IMR-90 (cell line): Measurements from ENCODE around the gene ADRB2. TPM values are rescaled to one million over a fixed set of nuclear protein-coding genes. Genes with fewer than 3 reads are reported as not detected.

Experiments
- ATAC-seq: fragments of 200-7000 bp; cut with Tn5 transposase; 2 replicates; pipeline ENCODE4 v1.9.1; 2020; ENCODE audit warnings: low read depth, mild to moderate bottlenecking, moderate library complexity
- BruUV-seq: library from RNA; stranded (reverse); fragments of 400-500 nt; replicated peaks from 2 replicates; lab custom pipeline; 2021; lab: Mats Ljungman, UMichigan
- CTCF ChIA-PET: fragments of 300-600 bp; formaldehyde crosslinking; extraction: SDS; loops from one replicate; lab custom pipeline; 2021; ENCODE audit warnings: antibody characterized with exemption; lab: Yijun Ruan, JAX
- POLR2A ChIA-PET: fragments of 300-600 bp; sonication (Branson Sonifier 250); formaldehyde crosslinking; loops from one replicate; lab custom pipeline; 2022; ENCODE audit warnings: antibody characterized with exemption; ENCODE audit not compliant: unreplicated experiment; lab: Charles Lee
- DNase-seq: peaks from one replicate; pipeline ENCODE4 v3.0.0; 2013
- H2AFZ ChIP-seq: replicated peaks from 2 replicates; pipeline ENCODE3; 2013; ENCODE audit warnings: low read length, mild to moderate bottlenecking; ENCODE audit not compliant: poor library complexity
- H2AK5ac ChIP-seq: 2 replicates; pipeline ENCODE4 v1.6.1; 2013; ENCODE audit warnings: low read depth, low read length, inconsistent platforms
- H2AK9ac ChIP-seq: replicated peaks from 2 replicates; pipeline ENCODE3; 2013; ENCODE audit warnings: mild to moderate bottlenecking, low read depth, low read length, moderate library complexity; ENCODE audit not compliant: poor library complexity
- H2BK120ac ChIP-seq: 2 replicates; pipeline ENCODE4 v1.6.1; 2013; ENCODE audit warnings: low read depth, low read length, inconsistent platforms
- H2BK15ac ChIP-seq: 3 replicates; pipeline ENCODE4 v1.6.1; 2013; ENCODE audit warnings: low read depth, low read length, inconsistent platforms
- H2BK20ac ChIP-seq: 2 replicates; pipeline ENCODE4 v1.6.1; 2013; ENCODE audit warnings: low read depth, mild to moderate bottlenecking, inconsistent platforms, low read length, moderate library complexity
- H2BK5ac ChIP-seq: 2 replicates; pipeline ENCODE4 v1.6.1; 2013; ENCODE audit warnings: mild to moderate bottlenecking, low read depth, low read length, inconsistent platforms; ENCODE audit not compliant: poor library complexity, severe bottlenecking
- H3K14ac ChIP-seq: replicated peaks from 2 replicates; pipeline ENCODE4 v1.6.1; 2013; ENCODE audit warnings: low read depth, low read length, inconsistent platforms
- H3K18ac ChIP-seq: 2 replicates; pipeline ENCODE4 v1.6.1; 2013; ENCODE audit warnings: low read depth, low read length, control low read depth
- H3K23ac ChIP-seq: 2 replicates; pipeline ENCODE4 v1.6.1; 2013; ENCODE audit warnings: low read depth, low read length, inconsistent platforms
- H3K27ac ChIP-seq: 2 replicates; pipeline ENCODE4 v1.5.1; 2013; ENCODE audit warnings: mild to moderate bottlenecking, control low read depth, low read length; ENCODE audit not compliant: insufficient read depth
- H3K27me3 ChIP-seq: 2 replicates; pipeline ENCODE4 v1.6.1; 2013; ENCODE audit warnings: low read length; ENCODE audit not compliant: control insufficient read depth, insufficient read depth
- H3K36me3 ChIP-seq: 2 replicates; pipeline ENCODE4 v1.6.1; 2013; ENCODE audit warnings: low read length, mixed read lengths; ENCODE audit not compliant: control insufficient read depth, insufficient read depth
- H3K4ac ChIP-seq: 2 replicates; pipeline ENCODE4 v1.6.1; 2013; ENCODE audit warnings: low read depth, low read length, inconsistent platforms
- H3K4me1 ChIP-seq: 2 replicates; pipeline ENCODE4 v1.6.1; 2013; ENCODE audit warnings: low read length, mixed read lengths; ENCODE audit not compliant: control insufficient read depth, insufficient read depth
- H3K4me2 ChIP-seq: 2 replicates; pipeline ENCODE4 v1.6.1; 2013; ENCODE audit warnings: low read depth, mild to moderate bottlenecking, control low read depth, low read length, moderate library complexity
- H3K4me3 ChIP-seq: 2 replicates; pipeline ENCODE4 v1.5.1; 2013; ENCODE audit warnings: low read depth, mild to moderate bottlenecking, control low read depth, low read length, moderate library complexity; ENCODE audit not compliant: insufficient read depth
- H3K56ac ChIP-seq: 2 replicates; pipeline ENCODE4 v1.6.1; 2013; ENCODE audit warnings: low read length, inconsistent platforms; ENCODE audit not compliant: insufficient read depth; ENCODE audit errors: extremely low read depth
- H3K79me1 ChIP-seq, 2 experiments: 2 replicates each; pipeline ENCODE4 v1.6.1; 2013; ENCODE audit warnings: low read length in 2 of 2, inconsistent platforms in 1 of 2, low read depth in 1 of 2
- H3K9ac ChIP-seq: 2 replicates; pipeline ENCODE4 v1.6.1; 2013; ENCODE audit warnings: low read depth, low read length, control low read depth
- H3K9me1 ChIP-seq: 2 replicates; pipeline ENCODE4 v1.6.1; 2013; ENCODE audit warnings: low read length, inconsistent platforms; ENCODE audit not compliant: insufficient read depth
- H3K9me3 ChIP-seq: 2 replicates; pipeline ENCODE4 v1.6.1; 2013; ENCODE audit warnings: low read length; ENCODE audit not compliant: control insufficient read depth, insufficient read depth
- H4K20me1 ChIP-seq: 2 replicates; pipeline ENCODE4 v1.6.1; 2013; ENCODE audit warnings: low read length, inconsistent platforms; ENCODE audit not compliant: insufficient read depth
- H4K5ac ChIP-seq: 2 replicates; pipeline ENCODE4 v1.6.1; 2013; ENCODE audit warnings: mild to moderate bottlenecking, low read depth, low read length, control low read depth
- H4K8ac ChIP-seq, 2 experiments: 2 replicates each; pipeline ENCODE4 v1.6.1; 2013; ENCODE audit warnings: low read depth in 2 of 2, low read length in 2 of 2, control low read depth in 1 of 2, inconsistent platforms in 1 of 2
- H4K91ac ChIP-seq: 2 replicates; pipeline ENCODE4 v1.6.1; 2013; ENCODE audit warnings: low read depth, low read length, inconsistent platforms; ENCODE audit not compliant: insufficient read depth
- CEBPB ChIP-seq: IDR thresholded peaks from 2 replicates; pipeline ENCODE4 v1.6.1; 2012; ENCODE audit warnings: low read depth, low read length, improper control_type of control experiment
- MXI1 ChIP-seq: IDR thresholded peaks from 2 replicates; pipeline ENCODE4 v1.6.1; 2012; ENCODE audit warnings: low read depth, mild to moderate bottlenecking, low read length, moderate library complexity, borderline replicate concordance
- USF2 ChIP-seq: fragments of 150-350 bp; IDR thresholded peaks from 2 replicates; pipeline ENCODE4 v1.6.1; 2017; ENCODE audit warnings: mild to moderate bottlenecking, antibody characterized with exemption, low read length, low read depth
- WGBS, 2 experiments: methylation state at CpG; one replicate each; pipeline versions ENCODE4 v1.1.5 to v1.1.7; 2013; ENCODE audit warnings: missing lambda C conversion rate in 2 of 2; ENCODE audit not compliant: insufficient read length in 1 of 2; ENCODE audit errors: extremely low coverage in 2 of 2; 5-methylcytosine and 5-hydroxymethylcytosine counted together
- dilution Hi-C: fragments of 300-500 bp; cut with HindIII; formaldehyde crosslinking; loops from one replicate; pipeline ENCODE4 v1.14.3; 2018; ENCODE audit warnings: low sequenced_read_pairs; ENCODE audit not compliant: unreplicated experiment
- in situ Hi-C: fragments of 300-500 bp; cut with MboI; formaldehyde crosslinking; loops from 3 replicates; pipeline ENCODE4 v1.14.3; 2019; ENCODE audit warnings: low sequenced_read_pairs, inconsistent platforms, mixed read lengths
- intact Hi-C: fragments of 100-400 bp; cut with micrococcal nuclease; formaldehyde crosslinking; loops from 2 replicates; pipeline ENCODE4 v1.10.0; 2022
- polyA plus RNA-seq, 3 experiments: library from polyadenylated mRNA; depleted of rRNA; stranded (reverse); fragments of >200 nt; gene quantifications; 2 replicates each; pipeline ENCODE4 v1.2.3, GENCODE V29; 2012; ENCODE audit warnings: low replicate concordance in 1 of 3
- total RNA-seq: library from RNA; depleted of rRNA; stranded (reverse); fragments of >200 nt; gene quantifications from 2 replicates; pipeline ENCODE4 v1.2.3, GENCODE V29; 2012

ADRB2 gene
- total and polyA plus RNA-seq, 2 of the 4 experiments (the other 2 are of a cell fraction) = 1.6 to 3.4 TPM

GRCh38 chr5:148857474-148857873 is 31.1 kb downstream of the ADRB2 start:
- CTCF ChIA-PET = no interaction called here

More at GRCh38 chr5:148857474-148857873, 31.1 kb downstream of the ADRB2 start:
- Histone ChIP-seq H3K27me3 (no peaks in the 10 kb centered on the region), H3K79me1 (no peaks in the 10 kb centered on the region), H3K56ac (no peak overlapping the region), H2BK120ac (no peak overlapping the region), H3K4me3 (no peak overlapping the region), H3K14ac (no peak overlapping the region; the same call in 1 of the 2 replicates), H2BK20ac (0 out of 2 replicates have a peak overlapping the region, but pooled peaks have one; percentile 12), H4K20me1 (no peaks in the 10 kb centered on the region), H3K9me1 (0 out of 2 replicates have a peak, but pooled peaks cover 3% of the 10 kb centered on the region), H4K91ac (no peak overlapping the region), H3K4me2 (no peak overlapping the region), H3K18ac (no peak overlapping the region), H2BK15ac (no peak overlapping the region), H3K9ac (no peak overlapping the region), H4K5ac (no peak overlapping the region), H3K4me1 (0 out of 2 replicates have a peak, but pooled peaks cover 2% of the 10 kb centered on the region), H2AK9ac (no peak overlapping the region), H4K8ac (no peak overlapping the region), H3K36me3 (no peaks in the 10 kb centered on the region), H3K27ac (no peak overlapping the region), H2AK5ac (no peak overlapping the region), H3K23ac (no peak overlapping the region), H3K4ac (no peak overlapping the region), H3K9me3 (no peaks in the 10 kb centered on the region), H2AFZ (no peak overlapping the region), H2BK5ac (no peak overlapping the region)
- ATAC-seq (no peak), DNase-seq (no peak)
- no TSS peak for BruUV-seq
- no CpG with 5 or more reads among the region's 2 CpGs for WGBS, 2 experiments
- no peak for TF ChIP-seq MXI1
- no peak for TF ChIP-seq USF2
- TF ChIP-seq CEBPB = no peak
- in situ Hi-C loops (no loop called here), intact Hi-C loops (no loop called here), dilution Hi-C loops (no loop called here)
- POLR2A ChIA-PET = no interaction called here
